GM18502 (cell line): ENCODE data around the gene RHOV.

Source experiments
- ATAC-seq: cut with Tn5 transposase; IDR thresholded peaks from one replicate; pipeline ENCODE4 v1.9.1; 2021; ENCODE audit warnings: mild to moderate bottlenecking; ENCODE audit not compliant: unreplicated experiment, poor library complexity

Gene RHOV

GRCh38 chr15:40906091-40906990 is 32.3 kb upstream of the RHOV start:
- peak; percentile 78 for ATAC-seq

GRCh38 chr15:40904552-40905201 is 30.6 kb upstream of the RHOV start:
- ATAC-seq: no peak

DNA sequence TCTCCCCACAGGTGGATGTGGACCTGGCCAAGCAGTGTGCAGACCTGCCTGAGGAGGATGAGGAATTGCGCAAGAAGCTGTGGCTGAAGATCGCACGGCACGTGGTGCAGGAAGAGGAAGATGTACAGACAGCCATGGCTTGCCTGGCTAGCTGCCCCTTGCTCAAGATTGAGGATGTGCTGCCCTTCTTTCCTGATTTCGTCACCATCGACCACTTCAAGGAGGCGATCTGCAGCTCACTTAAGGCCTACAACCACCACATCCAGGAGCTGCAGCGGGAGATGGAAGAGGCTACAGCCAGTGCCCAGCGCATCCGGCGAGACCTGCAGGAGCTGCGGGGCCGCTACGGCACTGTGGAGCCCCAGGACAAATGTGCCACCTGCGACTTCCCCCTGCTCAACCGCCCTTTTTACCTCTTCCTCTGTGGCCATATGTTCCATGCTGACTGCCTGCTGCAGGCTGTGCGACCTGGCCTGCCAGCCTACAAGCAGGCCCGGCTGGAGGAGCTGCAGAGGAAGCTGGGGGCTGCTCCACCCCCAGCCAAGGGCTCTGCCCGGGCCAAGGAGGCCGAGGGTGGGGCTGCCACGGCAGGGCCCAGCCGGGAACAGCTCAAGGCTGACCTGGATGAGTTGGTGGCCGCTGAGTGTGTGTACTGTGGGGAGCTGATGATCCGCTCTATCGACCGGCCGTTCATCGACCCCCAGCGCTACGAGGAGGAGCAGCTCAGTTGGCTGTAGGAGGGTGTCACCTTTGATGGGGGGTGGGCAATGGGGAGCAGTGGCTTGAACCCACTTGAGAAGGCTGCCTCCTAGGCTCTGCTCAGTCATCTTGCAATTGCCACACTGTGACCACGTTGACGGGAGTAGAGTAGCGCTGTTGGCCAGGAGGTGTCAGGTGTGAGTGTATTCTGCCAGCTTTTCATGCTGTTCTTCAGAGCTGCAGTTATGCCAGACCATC is 28.8 kb upstream of the RHOV start:
- ATAC-seq: no peak

- ATAC-seq: no peak
Observed at GRCh38 chr15:40901053-40901443, 27.0 kb upstream of the RHOV start.

DNA sequence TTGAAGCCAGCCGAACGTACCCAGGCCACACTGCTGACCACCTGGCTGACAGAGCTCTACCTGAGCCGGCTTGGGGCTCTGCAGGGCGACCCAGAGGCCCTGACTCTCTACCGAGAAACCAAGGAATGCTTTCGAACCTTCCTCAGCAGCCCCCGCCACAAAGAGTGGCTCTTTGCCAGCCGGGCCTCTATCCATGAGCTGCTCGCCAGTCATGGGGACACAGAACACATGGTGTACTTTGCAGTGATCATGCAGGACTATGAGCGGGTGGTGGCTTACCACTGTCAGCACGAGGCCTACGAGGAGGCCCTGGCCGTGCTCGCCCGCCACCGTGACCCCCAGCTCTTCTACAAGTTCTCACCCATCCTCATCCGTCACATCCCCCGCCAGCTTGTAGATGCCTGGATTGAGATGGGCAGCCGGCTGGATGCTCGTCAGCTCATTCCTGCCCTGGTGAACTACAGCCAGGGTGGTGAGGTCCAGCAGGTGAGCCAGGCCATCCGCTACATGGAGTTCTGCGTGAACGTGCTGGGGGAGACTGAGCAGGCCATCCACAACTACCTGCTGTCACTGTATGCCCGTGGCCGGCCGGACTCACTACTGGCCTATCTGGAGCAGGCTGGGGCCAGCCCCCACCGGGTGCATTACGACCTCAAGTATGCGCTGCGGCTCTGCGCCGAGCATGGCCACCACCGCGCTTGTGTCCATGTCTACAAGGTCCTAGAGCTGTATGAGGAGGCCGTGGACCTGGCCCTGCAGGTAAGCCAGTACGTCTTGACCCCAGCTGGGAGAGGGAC is 26.4 kb upstream of the RHOV start:
- ATAC-seq: no peak

GRCh38 chr15:40899536-40900207 is 25.6 kb upstream of the RHOV start:
- no peak for ATAC-seq

- peak; percentile 35 for ATAC-seq
Observed at GRCh38 chr15:40894681-40895448, 20.8 kb upstream of the RHOV start.

GRCh38 chr15:40893733-40894680 is 20.0 kb upstream of the RHOV start, which contains the start of gene VPS18:
Gene VPS18 (plus strand): TSS chr15:40894450. CDS start chr15:40894769, 319 bp downstream.
- ATAC-seq: peak; percentile 85

DNA sequence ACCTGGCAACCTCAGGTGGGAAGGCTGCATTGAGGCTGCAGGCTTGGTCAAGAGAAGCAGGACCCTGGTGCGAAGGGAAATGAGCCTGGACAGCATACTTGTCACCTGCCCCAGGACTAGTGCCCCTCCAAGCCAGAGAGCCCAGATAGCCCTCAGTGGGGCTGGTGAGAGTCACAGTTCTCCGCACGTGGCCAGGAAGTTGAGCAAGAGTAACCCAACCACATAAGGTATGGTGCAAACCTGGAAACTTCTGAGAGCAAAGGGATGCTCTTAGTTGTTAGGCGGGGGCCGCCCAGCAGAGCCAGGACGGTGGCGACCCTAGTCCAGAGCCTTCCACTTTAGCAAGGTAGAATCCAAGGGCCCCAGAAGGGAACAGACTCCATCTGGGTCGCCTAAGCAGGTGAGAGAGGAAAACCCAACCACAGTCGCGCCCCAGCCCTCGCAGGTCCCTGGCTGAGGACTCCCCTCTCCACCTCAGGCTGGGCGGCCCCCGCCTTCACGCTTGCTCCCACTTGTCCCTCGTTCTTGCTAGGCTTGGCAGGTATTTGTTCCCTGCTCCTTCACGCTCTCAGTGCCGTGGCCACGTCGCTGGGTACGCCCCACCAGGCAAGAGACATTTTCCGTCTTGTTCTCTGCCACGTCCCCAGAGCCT is 19.1 kb upstream of the RHOV start:
- no peak for ATAC-seq

DNA sequence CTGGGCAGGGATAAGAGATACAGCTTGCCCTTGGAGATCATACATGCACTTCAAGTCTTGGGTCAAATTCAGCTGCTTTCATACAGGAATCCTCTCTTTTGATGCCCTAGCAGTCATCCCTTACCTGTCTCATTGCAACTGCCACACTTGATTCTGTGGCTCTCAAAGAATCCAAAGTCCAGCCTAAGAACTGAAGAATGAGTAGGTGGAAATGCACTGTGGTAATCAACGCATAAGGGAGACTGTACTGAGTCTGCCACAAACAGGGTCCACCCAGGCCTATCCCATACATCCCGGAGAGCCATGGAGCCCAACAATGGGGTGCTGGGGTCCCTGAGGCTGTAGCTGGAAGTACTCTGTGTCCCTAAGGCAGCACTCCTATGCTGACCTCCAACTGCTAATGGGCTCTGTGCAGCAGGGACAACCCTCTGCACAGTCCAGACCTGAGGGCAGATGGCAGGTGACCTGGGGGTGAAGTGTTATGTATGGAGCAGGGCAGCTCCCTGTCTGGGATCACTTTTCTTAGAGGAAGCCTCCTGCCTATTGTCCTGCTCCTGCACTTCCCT is 18.5 kb upstream of the RHOV start:
- ATAC-seq: no peak

GRCh38 chr15:40891810-40892446 is 17.9 kb upstream of the RHOV start:
- peak; percentile 30 for ATAC-seq

DNA sequence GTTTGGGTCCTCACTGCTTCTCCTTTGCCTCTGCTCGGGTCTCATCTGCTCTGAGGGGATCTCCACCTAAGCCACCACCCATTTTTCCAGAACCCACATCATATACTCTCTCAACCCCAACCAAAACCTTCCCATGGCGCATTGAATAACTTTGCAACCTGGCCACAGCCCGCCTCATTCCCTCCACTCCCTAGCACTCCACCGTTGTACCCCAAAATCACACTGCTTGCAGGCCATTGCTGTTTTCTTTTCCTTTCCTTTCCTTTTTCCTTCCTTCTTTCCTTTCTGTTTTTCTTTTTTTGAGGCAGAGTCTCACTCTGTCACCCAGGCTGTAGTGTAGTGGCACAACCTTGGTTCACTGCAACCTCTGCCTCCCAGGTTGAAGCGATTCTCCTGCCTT is 17.1 kb upstream of the RHOV start:
- no peak for ATAC-seq

GRCh38 chr15:40889112-40889511 is 15.1 kb upstream of the RHOV start:
- no peak for ATAC-seq

- no peak for ATAC-seq
Observed at GRCh38 chr15:40886586-40886985, 12.6 kb upstream of the RHOV start.

DNA sequence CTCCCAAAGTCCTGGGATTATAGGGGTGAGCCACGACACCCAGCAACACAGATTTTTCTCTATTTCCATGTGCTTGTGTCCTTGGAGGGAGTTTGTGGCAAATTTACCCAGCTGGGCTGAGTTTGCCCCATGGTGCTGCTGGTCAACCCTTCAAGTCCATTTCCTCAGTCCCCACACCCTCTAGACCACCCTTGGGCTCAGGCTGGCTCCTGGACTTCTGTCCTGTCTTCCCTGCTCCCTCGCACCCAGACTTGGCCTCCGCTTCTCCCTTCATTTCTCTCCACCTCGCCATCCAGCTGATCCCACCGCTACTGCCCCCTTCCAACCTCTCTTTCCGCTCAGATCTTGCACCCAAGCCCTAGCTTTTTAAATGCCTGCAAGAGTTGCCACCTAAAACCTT is 7.3 kb upstream of the RHOV start:
- ATAC-seq: no peak

- no peak for ATAC-seq
Observed at GRCh38 chr15:40879609-40880008, 5.6 kb upstream of the RHOV start.
